HG02678 (cell line): Measurements from ENCODE around the gene DCLK2.

Source experiments
- ATAC-seq: cut with Tn5 transposase; IDR thresholded peaks from one replicate; pipeline ENCODE4 v1.9.1; 2021; ENCODE audit warnings: mild to moderate bottlenecking, moderate library complexity; ENCODE audit not compliant: unreplicated experiment

Gene DCLK2

GRCh38 chr4:150256225-150256620 is 178.0 kb downstream of the DCLK2 start:
- no peak for ATAC-seq

GRCh38 chr4:150256841-150257730 is 178.8 kb downstream of the DCLK2 start:
- no peak for ATAC-seq

DNA sequence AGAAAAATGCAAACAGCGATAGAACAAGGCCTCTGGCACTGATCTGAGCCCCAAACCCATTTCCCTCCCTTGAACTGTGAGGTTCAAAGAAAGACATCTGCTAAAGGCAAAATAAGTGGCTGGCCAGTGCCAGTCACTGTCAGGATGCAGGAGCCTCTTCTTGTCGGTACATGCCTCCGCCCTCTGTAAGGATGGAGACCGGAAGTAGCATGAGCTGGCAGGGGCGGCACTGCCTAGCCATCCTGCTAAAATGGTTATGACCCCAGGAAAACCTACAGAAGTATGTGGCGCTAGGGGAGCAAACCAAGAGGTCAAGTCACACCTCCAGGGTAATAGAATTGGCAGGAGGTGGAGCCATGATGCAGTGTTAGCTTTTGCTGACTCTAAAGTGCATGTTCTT is 180.3 kb downstream of the DCLK2 start:
- no peak for ATAC-seq

GRCh38 chr4:150259861-150260567 is 181.8 kb downstream of the DCLK2 start:
- no peak for ATAC-seq

DNA sequence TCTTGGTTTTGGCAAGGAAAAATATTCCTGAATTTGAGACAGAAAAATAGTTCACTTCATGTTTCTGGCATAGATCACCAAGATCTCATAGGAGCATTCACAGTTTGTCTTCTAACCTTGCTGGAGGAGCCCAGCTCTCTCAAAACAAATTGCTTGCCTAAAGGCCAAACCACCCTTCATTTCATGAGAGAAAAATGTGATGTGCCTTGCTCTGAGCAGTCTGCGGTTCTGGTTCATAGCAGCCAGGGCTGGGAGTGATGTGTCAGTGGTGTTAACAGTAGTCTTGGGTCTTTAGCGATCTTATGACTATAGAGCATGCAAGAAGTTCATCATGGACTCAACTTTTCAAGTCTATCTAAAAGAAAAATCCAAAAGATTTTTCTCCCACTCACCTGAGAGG is 183.3 kb downstream of the DCLK2 start:
- ATAC-seq, result no peak

DNA sequence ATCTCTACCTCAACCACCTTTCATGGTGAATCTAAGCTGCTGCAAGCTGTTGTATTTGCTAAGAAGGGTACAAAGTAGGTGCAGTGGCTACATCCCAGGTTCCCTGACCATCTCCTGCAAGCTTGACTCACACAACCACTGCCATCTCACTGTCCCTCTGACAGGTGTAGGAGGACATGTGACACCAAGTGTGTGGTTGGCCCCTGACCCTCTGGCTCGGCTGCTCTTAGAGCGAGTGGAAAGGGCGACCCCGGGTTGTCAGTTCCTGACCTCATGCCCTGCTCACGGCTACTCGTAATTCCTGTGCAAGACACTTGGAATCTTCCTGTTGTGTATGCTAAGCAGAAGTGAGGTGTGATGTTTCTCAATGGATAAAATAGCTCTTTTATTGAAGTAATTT is 184.4 kb downstream of the DCLK2 start:
- ATAC-seq, result no peak

DNA sequence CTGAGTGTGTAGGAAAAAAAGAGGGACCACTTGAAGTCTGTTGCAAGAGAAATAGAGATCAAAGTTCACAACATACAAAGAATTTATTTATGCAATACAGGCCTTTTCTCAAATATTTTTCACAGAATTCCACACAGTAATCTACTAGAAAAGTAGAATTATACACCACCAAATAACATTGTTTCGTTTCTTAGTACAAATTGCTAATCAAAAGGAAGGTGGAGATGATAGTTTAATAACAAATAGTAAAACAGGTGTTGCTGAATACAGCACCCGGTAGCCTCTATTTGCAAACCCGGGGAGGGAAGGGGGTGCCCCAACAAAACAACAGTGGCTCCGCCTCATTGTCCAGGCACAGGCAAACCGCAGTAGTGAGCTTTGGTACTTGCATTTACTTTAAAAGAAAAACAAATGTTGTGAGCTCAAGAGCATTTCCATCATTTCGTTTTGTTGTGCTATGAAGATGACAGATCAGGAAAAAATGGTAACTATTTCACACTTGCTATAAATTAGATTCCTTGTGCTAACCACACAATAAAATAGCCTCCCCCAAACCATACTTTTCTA is 186.4 kb downstream of the DCLK2 start:
- no peak for ATAC-seq

DNA sequence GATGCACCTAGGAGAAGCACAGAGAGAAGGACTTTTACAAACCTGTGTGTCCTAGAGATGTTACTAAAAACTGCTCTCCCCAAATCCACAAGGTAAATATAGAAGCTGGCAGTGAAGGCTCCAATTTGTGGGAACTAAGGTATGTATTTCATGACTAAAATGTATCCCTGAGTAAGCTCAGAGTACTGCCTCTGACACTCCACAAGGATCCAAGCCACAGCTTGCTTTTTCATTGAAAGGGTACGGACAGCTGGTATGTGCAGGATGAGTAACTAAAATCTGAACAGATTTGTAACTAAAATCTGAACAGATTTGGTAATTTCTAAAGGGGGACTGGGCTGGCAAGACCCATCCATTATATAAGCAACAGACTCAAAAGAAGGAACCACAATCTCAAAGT is 187.6 kb downstream of the DCLK2 start:
- ATAC-seq, result no peak

GRCh38 chr4:150268444-150268843 is 190.2 kb downstream of the DCLK2 start:
- no peak for ATAC-seq

DNA sequence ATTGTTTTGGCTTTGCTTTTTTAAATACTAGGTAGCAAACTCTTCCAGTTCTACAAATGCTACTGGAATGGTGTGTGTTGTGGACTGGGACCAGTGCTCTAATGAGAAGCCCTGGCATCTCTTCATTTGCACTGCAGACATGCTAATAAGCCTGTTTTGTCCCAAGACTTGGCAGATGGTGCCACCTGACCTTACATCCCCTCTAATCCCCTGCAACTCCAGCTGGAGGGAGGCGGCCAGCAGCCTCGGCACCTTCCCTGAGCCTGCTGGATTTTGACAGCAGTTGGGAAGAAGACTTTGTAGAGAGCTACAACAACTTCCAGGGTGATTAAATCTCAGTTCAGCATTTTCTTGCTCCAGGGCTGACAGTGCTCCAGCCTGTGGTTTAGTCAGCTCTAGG is 200.0 kb downstream of the DCLK2 start:
- ATAC-seq, result no peak

DNA sequence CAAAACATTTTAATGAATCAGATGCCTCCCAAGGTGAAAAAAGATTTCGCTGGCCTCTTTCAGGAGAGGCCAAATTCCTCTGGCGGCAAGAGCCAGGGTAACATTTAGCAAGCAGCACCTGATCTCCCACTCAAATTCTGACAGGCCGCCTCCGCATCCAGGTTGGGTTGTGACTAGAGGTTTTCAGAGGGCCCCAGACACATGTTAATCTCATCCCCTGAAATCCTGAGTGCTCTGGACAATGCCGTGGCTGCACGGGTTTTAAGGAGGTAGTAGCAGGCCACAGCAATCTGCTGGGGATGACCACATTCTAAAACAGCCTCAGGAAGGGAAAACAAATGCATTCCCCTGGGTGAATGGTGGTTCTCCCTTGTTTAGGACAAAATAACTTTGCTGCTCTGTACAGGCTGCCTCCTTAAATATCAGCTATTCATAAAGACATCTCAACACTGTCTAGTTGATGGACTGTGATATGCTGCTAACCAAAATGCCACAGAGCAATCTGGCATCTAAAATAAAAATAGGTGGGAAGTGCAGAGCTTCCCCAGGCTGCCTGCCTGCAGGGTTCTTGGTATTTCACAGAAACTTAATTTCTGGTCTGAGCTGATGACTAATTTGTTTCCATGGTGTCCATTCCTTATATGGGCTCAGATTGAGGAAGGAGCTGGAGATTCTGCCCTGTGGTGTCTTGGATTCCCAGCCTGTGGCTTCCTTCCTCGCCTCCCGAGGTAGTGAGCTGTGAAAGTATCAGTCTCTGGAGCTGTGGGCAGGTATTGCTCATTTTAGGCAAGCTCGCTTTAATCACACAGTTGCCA is 202.0 kb downstream of the DCLK2 start:
- no peak for ATAC-seq

- ATAC-seq, result no peak
Observed at GRCh38 chr4:150280975-150281374, 202.7 kb downstream of the DCLK2 start.

GRCh38 chr4:150283689-150284088 is 205.4 kb downstream of the DCLK2 start:
- no peak for ATAC-seq

DNA sequence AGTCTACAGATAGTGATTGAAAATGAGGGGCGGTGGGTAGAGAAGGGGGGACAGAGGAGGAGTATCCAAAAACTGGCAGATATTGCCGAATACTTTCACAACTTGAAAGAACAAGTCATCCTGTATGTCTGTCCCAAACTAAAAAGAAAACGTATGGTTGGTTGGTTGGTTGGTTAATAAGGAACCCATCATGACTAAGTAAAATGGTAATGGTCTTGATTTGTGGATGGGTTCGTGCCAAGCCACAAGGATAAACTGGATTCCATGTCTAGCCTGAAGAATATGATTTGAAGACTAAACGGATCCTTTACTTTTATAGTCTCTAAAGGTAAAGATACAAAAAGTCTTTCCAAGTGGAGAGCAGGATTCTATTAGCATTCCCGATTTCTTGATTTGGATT is 208.4 kb downstream of the DCLK2 start:
- ATAC-seq, result no peak

DNA sequence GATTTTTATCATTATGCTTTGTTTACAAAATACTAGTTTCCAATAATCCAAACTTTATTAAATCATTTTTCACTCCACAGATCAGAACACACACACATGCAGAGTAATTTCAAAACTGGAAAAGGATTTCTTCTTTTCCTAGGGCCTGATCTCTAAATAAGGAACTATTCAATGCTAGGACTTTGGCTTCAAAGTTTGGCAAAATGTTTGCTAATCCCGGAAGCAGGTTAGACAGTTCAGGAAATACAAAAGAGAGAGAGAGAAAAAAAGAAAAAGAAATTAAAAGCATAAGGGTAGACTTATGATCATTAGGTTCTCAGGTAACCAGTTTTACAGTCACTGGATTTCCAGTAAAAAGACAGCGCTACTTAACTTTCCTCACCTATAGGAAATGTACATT is 211.0 kb downstream of the DCLK2 start:
- no peak for ATAC-seq

DNA sequence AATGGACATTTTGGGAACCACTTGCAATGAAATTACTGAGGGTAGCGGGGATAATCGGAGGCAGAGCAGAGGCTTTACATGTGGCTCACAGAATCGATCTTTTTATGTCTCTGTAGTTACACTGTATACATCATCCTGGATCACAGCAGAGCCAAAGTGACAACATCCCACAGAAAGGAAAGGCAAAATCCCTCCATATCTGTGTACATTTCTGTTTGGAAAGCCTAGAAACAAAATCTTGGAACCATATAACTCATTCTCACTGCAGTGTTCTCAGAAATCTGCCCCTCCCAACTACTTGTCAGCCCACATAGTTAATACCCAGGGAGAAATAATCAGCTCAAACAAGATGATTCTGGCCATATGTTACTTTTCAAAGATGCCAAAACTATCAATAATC is 211.6 kb downstream of the DCLK2 start:
- ATAC-seq, result no peak

DNA sequence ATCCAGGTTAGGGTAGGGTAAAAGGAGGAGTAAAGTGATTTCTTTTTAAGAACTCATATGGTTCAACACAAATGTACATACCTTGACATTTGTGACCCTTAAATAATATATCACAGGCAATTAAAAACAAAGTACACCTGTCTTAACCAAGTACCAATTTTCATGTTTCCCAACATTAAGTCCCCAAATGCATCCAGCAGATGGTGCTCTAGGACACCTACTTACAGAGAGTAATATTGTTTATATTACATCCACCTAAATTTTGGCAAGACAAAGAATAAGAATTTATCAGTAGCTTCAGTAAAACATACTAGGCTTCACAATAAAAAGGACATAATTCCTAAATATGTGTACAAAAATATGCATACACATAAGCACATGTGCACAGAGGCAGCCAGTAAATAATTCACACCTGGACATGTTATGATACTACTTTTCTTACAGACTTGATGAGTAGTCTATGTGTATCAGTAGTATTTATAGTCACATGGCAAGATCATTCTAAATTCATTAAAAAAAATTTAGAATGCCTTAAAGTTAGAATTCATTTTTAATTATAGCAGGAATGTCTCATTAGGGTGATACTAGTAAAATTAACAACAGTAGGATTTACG is 219.7 kb downstream of the DCLK2 start:
- ATAC-seq, result no peak

GRCh38 chr4:150299816-150300215 is 221.6 kb downstream of the DCLK2 start:
- ATAC-seq, result no peak

GRCh38 chr4:150302553-150302952 is 224.3 kb downstream of the DCLK2 start:
- ATAC-seq, result no peak

- no peak for ATAC-seq
Observed at GRCh38 chr4:150305995-150306394, 227.8 kb downstream of the DCLK2 start.

DNA sequence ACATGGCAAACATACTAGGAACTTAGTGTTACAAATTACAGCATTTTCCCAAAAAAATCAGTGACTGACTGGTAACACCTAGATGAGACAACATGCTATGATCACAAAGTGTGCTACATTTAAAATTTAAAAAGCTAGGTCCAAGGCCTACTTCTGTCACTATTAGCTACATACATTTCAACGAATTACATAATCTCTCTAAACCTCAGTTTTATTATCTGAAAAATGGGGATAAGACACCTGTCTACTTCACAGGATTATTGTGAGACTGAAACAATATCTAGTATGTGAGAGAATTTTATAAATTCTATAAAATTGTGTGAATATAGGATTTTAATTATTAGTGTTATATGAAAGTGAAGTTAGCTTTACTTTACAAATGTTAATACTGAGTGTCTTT is 228.5 kb downstream of the DCLK2 start:
- no peak for ATAC-seq
